ENCODE results near the gene RNPC3.
"Not testable (repeated sequence)": the region's sequence is repeated elsewhere in the genome, so short reads cannot be mapped to it uniquely, and the experiment has no call there.

RNPC3 gene

DNA sequence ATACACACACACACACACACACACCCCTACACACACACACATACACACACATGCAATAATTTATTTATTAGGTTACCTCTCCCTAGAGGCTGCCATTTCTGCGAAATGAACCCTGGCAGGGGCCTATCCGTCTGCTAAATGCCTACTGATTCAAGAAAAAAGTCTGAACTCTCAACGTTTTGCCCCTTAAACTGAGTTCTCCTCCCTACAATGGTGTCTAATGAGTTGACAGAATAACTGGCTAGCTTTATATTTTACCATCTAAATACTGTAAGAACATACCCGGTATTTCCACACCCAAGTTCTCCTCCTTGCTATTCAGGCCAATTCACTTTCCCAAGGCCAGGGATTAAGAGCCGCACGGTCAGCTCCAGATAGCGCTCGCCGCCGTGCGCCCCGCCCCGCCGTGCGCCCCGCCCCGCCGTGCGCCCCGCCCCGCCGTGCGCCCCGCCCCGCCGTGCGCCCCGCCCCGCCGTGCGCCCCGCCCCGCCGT, 339 bp upstream of the RNPC3 start:
- TF ChIP-seq GATA3 (IDR thresholded peaks at IDR 0.05; ENCODE audit: low read depth, low read length) (no peak), GATA2 (IDR thresholded peaks at IDR 0.05; ENCODE audit: low read depth, low read length) (no peak)

DNA sequence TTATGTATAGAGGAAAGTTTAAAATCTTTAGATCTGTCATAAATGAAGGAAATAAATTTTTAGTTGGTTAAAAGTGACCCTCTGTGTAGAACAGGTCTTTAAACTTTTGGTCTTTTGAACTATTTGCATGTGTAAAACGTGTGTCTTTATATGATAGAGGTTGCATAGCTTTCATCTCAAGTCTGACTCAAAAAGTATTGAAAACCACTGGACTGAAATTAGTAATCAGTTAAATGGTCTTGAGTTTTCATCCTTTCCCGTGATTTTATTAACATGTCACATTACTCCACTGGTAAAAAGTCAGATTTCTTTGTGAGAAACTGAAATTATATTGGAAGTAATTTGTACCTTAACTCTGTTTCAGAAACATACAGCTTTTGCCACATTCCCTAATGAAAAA, 1.8 kb downstream of the RNPC3 start:
- no peak for TF ChIP-seq GATA2 (IDR thresholded peaks at IDR 0.05; ENCODE audit: low read depth, low read length)
- TF ChIP-seq GATA3 (IDR thresholded peaks at IDR 0.05; ENCODE audit: low read depth, low read length): no peak

- TF ChIP-seq GATA3 (IDR thresholded peaks at IDR 0.05; ENCODE audit: low read depth, low read length): no peak
- no peak for TF ChIP-seq GATA2 (IDR thresholded peaks at IDR 0.05; ENCODE audit: low read depth, low read length)
Measured at GRCh38 chr1:103529746-103530145, 4.2 kb downstream of the RNPC3 start.

DNA sequence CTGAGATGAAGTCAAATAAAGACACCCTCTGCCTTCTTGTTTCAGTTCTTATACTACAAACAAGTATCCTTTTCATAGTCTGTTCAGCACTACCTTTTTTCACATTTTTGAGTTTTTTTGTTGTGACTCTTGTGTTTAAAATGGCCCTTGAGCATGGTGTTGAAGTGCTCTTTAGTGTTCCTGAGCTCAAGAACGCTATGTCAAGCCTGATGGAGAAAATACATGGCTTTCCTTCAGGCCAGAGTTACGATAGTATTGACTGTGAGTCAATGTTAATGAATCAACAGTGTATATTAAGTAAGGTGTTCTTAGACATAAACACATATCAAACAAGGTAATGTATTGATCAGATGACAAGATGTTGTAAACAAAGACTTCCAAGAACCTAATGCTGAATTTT, 12.7 kb downstream of the RNPC3 start:
- TF ChIP-seq GATA2 (IDR thresholded peaks at IDR 0.05; ENCODE audit: low read depth, low read length): no peak
- TF ChIP-seq GATA3 (IDR thresholded peaks at IDR 0.05; ENCODE audit: low read depth, low read length): no peak

DNA sequence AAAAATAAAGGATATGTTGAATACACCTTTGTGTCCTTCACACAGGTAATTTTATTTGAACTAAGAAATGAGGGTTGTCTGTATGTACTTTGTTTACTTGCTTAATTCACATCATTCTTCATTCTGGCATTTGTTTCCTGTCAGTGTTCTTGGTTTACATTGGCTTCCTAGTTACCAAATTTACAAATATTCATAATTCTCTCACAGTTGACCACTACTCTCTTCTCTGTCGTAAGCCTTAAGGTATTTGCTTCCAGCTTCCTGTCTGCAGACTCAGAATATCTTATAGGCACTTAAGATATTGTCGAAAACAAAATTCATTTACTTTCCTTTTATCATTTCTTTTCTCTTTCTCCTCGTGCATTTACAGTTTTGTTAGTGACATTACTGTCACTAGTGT, 15.9 kb downstream of the RNPC3 start:
- TF ChIP-seq GATA2 (IDR thresholded peaks at IDR 0.05; ENCODE audit: low read depth, low read length) (no peak), GATA3 (IDR thresholded peaks at IDR 0.05; ENCODE audit: low read depth, low read length) (no peak)

GRCh38 chr1:103546496-103546895, 21.0 kb downstream of the RNPC3 start:
- TF ChIP-seq GATA2 (IDR thresholded peaks at IDR 0.05; ENCODE audit: low read depth, low read length): no peak

DNA sequence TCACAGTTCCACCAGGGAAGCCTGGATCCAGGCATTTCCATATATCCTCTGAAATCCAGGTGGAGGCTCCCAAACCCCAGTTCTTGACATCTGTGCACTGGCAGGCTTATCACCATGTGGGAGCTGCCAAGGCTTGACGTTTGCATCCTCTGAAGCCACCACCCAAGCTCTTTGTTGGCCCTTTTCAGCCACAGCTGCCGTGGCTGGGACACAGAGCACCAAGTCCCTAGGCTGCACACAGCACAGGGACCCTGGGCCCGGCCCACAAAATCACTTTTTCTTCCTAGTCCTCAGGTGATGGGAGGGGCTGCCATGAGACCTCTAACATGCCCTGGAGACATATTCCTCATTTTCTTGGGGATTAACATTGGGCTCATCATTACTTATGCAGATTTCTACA, 22.3 kb downstream of the RNPC3 start:
- TF ChIP-seq GATA2 (IDR thresholded peaks at IDR 0.05; ENCODE audit: low read depth, low read length) (no peak), GATA3 (IDR thresholded peaks at IDR 0.05; ENCODE audit: low read depth, low read length) (no peak)

- no peak for TF ChIP-seq GATA2 (IDR thresholded peaks at IDR 0.05; ENCODE audit: low read depth, low read length)
- TF ChIP-seq GATA3 (IDR thresholded peaks at IDR 0.05; ENCODE audit: low read depth, low read length): no peak
Measured at GRCh38 chr1:103560427-103560826, 34.9 kb downstream of the RNPC3 start.

- TF ChIP-seq GATA3 (IDR thresholded peaks at IDR 0.05; ENCODE audit: low read depth, low read length) (no peak), GATA2 (IDR thresholded peaks at IDR 0.05; ENCODE audit: low read depth, low read length) (no peak)
Measured at GRCh38 chr1:103561643-103562395, 36.3 kb downstream of the RNPC3 start.

DNA sequence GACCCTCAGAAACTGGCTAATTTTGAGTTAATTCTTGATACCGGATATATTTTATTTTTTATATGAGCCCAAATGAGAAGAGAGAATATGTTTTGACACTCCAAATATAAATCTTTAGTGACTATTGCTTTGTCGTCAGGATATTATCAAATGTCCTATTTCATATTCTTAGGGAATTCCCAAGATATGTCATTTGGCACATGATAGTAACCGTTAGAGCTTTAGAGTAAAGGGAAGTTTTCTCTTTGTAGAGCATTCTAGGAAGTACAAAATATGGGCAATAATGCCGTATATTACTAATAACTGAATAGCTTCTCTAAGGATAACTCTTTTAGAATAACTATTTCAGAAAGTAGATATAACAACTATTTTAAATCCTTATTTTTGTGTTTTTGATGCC, 37.6 kb downstream of the RNPC3 start:
- TF ChIP-seq GATA2 (IDR thresholded peaks at IDR 0.05; ENCODE audit: low read depth, low read length) (no peak), GATA3 (IDR thresholded peaks at IDR 0.05; ENCODE audit: low read depth, low read length) (no peak)

- TF ChIP-seq GATA3 (IDR thresholded peaks at IDR 0.05; ENCODE audit: low read depth, low read length) (no peak), GATA2 (IDR thresholded peaks at IDR 0.05; ENCODE audit: low read depth, low read length) (no peak)
Measured at GRCh38 chr1:103569493-103569892, 44.0 kb downstream of the RNPC3 start.

DNA sequence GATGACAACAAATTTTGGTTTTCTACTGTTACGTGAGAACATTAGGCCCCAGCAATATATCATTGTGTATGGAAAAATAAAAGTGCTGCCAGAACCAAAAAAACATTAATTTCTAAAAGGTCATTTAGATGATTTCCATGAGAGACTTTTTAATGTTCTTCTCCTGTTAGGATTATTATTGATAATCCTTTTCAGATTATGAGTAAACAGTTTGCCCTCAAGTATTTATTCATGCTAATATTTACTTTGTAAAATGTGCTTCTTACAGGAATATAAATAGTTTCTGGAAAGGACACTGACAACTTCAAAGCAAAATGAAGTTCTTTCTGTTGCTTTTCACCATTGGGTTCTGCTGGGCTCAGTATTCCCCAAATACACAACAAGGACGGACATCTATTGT, 45.8 kb downstream of the RNPC3 start, which contains the start of gene AMY2B:
Gene AMY2B, plus strand, starts transcription at position 301 of the 400 bp plus-strand sequence. Its CDS starts 14 bp downstream, at position 315.
- not testable (repeated sequence) for TF ChIP-seq GATA3, GATA2 (IDR thresholded peaks at IDR 0.05; ENCODE audit: low read depth, low read length)

- TF ChIP-seq GATA2 (IDR thresholded peaks at IDR 0.05; ENCODE audit: low read depth, low read length) (no peak), GATA3 (IDR thresholded peaks at IDR 0.05; ENCODE audit: low read depth, low read length) (no peak)
Measured at GRCh38 chr1:103576065-103576464, 50.6 kb downstream of the RNPC3 start.

DNA sequence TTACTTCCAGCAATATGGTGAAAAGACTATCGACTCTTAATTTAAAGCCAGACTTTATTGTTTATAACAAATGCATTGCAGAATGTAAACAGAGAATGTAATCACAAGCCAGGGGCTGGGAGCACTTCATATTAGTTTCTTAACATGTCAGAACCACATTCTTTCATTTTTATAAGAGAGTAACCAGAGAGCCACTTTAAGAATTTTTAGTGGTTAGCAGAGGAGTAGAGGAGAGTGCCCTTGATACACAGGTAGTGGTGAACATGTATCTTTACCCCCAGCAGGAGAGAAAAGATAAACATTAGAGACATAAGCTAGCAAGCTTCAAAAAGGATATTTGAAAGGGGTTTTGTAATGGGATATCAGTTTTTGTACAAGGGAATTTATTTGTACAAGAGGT, 57.0 kb downstream of the RNPC3 start:
- TF ChIP-seq GATA3 (IDR thresholded peaks at IDR 0.05; ENCODE audit: low read depth, low read length) (no peak), GATA2 (IDR thresholded peaks at IDR 0.05; ENCODE audit: low read depth, low read length) (no peak)

- no peak for TF ChIP-seq GATA2 (IDR thresholded peaks at IDR 0.05; ENCODE audit: low read depth, low read length)
Measured at GRCh38 chr1:103583887-103584286, 58.4 kb downstream of the RNPC3 start.

Measured in SH-SY5Y (cell line).